AG09309 (cell line): ENCODE measurements around the gene VAV2.

ENCODE experiments used
- DNase-seq: peaks from one replicate; pipeline ENCODE4 v3.0.0-alpha.2; 2010; ENCODE audit warnings: low read depth
- H3K4me3 ChIP-seq: 2 replicates; pipeline ENCODE4 v1.5.1; 2011; ENCODE audit warnings: mild to moderate bottlenecking, low read depth, low read length, moderate library complexity; ENCODE audit not compliant: control insufficient read depth
- CTCF ChIP-seq: IDR thresholded peaks from 2 replicates; pipeline ENCODE4 v1.5.1; 2011; ENCODE audit warnings: mild to moderate bottlenecking, low read depth, low read length, inconsistent platforms; ENCODE audit not compliant: insufficient read depth, control insufficient read depth; ENCODE audit errors: missing control alignments

Gene VAV2

GRCh38 chr9:133868203-133868602, 123.9 kb downstream of the VAV2 start:
- TF ChIP-seq CTCF: no peak
- no peak overlapping the region for H3K4me3 ChIP-seq
- DNase-seq: no peak

GRCh38 chr9:133866946-133867345, 125.2 kb downstream of the VAV2 start:
- H3K4me3 ChIP-seq: no peak overlapping the region
- DNase-seq: no peak
- TF ChIP-seq CTCF: no peak

GRCh38 chr9:133864011-133864410, 128.1 kb downstream of the VAV2 start:
- H3K4me3 ChIP-seq: no peak overlapping the region
- TF ChIP-seq CTCF: no peak
- DNase-seq: no peak

GRCh38 chr9:133863257-133863592, 128.9 kb downstream of the VAV2 start:
- no peak for DNase-seq
- no peak for TF ChIP-seq CTCF

GRCh38 chr9:133862585-133863256, 129.4 kb downstream of the VAV2 start:
- no peak overlapping the region for H3K4me3 ChIP-seq
- no peak for DNase-seq
- no peak for TF ChIP-seq CTCF

More at GRCh38 chr9:133863257-133863592, 128.9 kb downstream of the VAV2 start:
- H3K4me3 ChIP-seq: no peak overlapping the region

- DNase-seq: no peak
- TF ChIP-seq CTCF: no peak
Observed at GRCh38 chr9:133861692-133862091, 130.4 kb downstream of the VAV2 start.

GRCh38 chr9:133861086-133861485, 131.0 kb downstream of the VAV2 start:
- H3K4me3 ChIP-seq: no peak overlapping the region
- no peak for DNase-seq
- no peak for TF ChIP-seq CTCF

More at GRCh38 chr9:133861692-133862091, 130.4 kb downstream of the VAV2 start:
- H3K4me3 ChIP-seq: no peak overlapping the region
